BJ (cell line): ENCODE measurements around the gene MGMT. TPM values are rescaled to one million over a fixed set of nuclear protein-coding genes. Genes with fewer than 3 reads are reported as not detected.

Experiments
- CTCF ChIA-PET: fragments of 350-600 bp; formaldehyde crosslinking; extraction: SDS; loops from one replicate; lab custom pipeline; 2021; ENCODE audit warnings: antibody characterized with exemption, inconsistent platforms; lab: Yijun Ruan, JAX
- POLR2A ChIA-PET: fragments of 300-600 bp; sonication (Branson Sonifier 250); formaldehyde crosslinking; extraction: SDS; loops from one replicate; lab custom pipeline; 2021; ENCODE audit warnings: antibody characterized with exemption; lab: Charles Lee
- DNase-seq: peaks from one replicate; pipeline ENCODE4 v3.0.0-alpha.2; 2011; ENCODE audit warnings: low read depth
- H3K27me3 ChIP-seq: 2 replicates; pipeline ENCODE4 v1.6.0; 2011; ENCODE audit warnings: low read length; ENCODE audit not compliant: control insufficient read depth, insufficient read depth
- H3K36me3 ChIP-seq: 2 replicates; pipeline ENCODE4 v1.5.1; 2011; ENCODE audit warnings: low read length; ENCODE audit not compliant: control insufficient read depth, insufficient read depth
- H3K4me3 ChIP-seq: 2 replicates; pipeline ENCODE4 v1.5.1; 2011; ENCODE audit warnings: low read depth, mild to moderate bottlenecking, control low read depth, low read length
- polyA plus RNA-seq: library from polyadenylated mRNA; depleted of rRNA; stranded (reverse); fragments of >200 nt; gene quantifications from 2 replicates; pipeline ENCODE4 v1.2.3, GENCODE V29; 2011
- TF ChIP-seq, protein P1 (sequence below): IDR thresholded peaks from 2 replicates; pipeline ENCODE4 v1.5.1; 2011; ENCODE audit warnings: low read depth, mild to moderate bottlenecking, control low read depth, inconsistent platforms, low read length, moderate library complexity; ENCODE audit not compliant: insufficient read depth

MGMT gene
- polyA plus RNA-seq, 1 experiment, result 21.0 TPM

DNA sequence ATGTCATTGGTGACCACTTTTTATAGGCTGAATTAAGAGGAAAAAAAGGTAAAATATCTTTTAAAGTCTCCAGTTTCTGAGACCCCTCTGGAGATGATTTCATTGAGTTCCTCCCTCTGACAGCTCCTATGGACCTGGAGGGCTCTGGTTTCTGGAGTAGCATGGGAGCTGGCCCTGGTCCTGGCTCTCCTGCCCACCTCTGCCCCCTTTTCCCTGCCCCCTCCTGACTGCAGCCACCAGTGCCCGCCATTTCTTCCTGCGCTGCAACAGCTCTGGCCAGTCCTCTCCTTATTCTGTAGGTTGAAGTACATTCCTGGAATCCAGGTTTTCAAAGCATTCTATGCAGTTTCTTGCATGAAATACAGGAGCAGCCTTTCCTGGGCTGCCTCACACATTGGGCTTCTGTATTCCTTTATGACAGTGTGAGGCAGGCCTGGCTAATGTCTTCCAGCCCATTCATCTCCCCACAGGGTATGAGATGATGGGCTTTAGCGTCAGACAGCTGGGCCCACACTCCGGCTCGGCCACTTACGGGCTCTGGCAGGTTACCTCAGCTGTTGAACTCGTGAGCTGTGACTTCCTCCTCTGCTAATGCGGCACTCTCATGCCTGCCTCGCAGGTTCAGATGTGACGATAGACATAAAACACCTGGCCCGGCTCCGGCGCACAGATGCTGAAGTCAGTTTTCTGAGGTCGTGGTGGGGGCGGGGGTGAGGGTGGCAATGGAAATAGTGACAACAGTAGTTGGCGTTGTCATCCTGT is 101.7 kb downstream of the MGMT start:
- H3K4me3 ChIP-seq, result no peak overlapping the region
- DNase-seq, result no peak
- TF ChIP-seq, protein P1, sequence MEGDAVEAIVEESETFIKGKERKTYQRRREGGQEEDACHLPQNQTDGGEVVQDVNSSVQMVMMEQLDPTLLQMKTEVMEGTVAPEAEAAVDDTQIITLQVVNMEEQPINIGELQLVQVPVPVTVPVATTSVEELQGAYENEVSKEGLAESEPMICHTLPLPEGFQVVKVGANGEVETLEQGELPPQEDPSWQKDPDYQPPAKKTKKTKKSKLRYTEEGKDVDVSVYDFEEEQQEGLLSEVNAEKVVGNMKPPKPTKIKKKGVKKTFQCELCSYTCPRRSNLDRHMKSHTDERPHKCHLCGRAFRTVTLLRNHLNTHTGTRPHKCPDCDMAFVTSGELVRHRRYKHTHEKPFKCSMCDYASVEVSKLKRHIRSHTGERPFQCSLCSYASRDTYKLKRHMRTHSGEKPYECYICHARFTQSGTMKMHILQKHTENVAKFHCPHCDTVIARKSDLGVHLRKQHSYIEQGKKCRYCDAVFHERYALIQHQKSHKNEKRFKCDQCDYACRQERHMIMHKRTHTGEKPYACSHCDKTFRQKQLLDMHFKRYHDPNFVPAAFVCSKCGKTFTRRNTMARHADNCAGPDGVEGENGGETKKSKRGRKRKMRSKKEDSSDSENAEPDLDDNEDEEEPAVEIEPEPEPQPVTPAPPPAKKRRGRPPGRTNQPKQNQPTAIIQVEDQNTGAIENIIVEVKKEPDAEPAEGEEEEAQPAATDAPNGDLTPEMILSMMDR, result no peak
- ChIA-PET CTCF (no interaction called here), POLR2A (no interaction called here)
- H3K27me3 ChIP-seq, result no peaks in the 10 kb centered on the region
- no peaks in the 10 kb centered on the region for H3K36me3 ChIP-seq

DNA sequence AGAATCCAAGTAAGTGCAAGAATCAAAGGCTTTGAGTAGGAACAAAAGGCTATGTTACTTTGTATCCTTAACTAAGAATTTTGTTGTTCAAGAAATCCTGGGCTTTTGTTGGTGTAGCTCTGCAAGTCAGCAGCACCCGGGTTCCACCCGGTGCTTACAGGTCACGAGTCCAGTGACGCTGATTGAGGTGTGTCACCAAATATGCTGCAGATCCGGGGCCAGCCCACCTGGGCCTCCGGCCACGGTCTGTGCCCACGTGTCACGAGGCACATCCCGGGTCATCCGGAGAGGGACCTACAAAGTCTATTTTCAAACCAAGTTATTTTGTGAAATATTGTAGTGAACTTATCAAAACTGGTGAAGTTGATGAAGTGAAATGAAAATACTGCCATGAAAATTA is 103.1 kb downstream of the MGMT start:
- DNase-seq, result no peak
- POLR2A ChIA-PET, result no interaction called here

DNA sequence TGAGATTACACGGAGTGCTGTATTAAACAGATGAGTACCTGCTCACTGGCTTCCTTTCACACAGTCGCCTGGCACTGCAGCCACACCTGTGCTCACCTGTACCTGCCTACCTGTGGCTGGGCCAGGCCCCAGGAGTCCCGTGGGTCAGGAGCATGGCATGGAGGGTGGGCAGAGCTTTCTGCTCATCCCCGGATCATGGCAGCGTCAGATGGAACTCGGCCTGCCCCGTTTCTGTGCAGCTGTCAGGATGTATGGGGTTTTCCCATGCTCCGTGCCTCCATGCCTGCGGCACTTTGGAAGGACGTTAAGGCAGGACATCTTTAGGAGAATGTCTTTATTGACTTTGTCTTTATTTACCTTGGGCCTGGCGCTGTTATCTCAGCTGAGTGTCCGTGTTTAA is 112.2 kb downstream of the MGMT start:
- no peaks in the 10 kb centered on the region for H3K27me3 ChIP-seq

More for the DNA sequence above, 103.1 kb downstream of the MGMT start:
- Histone ChIP-seq H3K36me3 (no peaks in the 10 kb centered on the region), H3K4me3 (no peak overlapping the region), H3K27me3 (no peaks in the 10 kb centered on the region)
- CTCF ChIA-PET, result no interaction called here
- TF ChIP-seq, protein P1, result no peak

DNA sequence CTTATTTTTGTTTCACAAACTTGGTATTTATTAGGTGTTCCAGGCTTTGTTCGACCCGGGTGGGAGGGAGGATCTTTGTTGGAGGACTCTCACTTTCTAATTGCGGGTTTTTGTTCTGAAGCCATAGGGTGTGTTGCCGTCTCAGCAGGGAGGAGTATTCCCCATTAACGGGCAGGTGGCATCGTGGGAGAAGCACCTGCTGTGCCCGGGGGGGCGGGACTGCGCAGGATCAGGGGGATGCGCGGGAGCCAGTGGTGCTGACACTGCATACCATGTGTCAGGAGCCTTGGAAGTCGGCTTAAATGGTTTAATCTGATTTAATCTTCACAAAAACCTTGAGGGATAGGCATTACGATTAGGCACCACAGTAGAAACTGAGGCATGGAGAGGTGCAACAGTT is 113.0 kb downstream of the MGMT start:
- ChIA-PET CTCF (interaction anchor here (0.9 kb wide), 1 partner anchor 13 kb away, joined by 4 read pairs; no protein-coding TSS in a partner anchor), POLR2A (no interaction called here)
- no peaks in the 10 kb centered on the region for H3K27me3 ChIP-seq
- no peaks in the 10 kb centered on the region for H3K36me3 ChIP-seq
- TF ChIP-seq, protein P1, result no peak
- DNase-seq, result no peak
- no peak overlapping the region for H3K4me3 ChIP-seq

More for the DNA sequence above, 112.2 kb downstream of the MGMT start:
- DNase-seq, result no peak
- H3K36me3 ChIP-seq, result no peaks in the 10 kb centered on the region
- ChIA-PET POLR2A (no interaction called here), CTCF (interaction anchor here (0.9 kb wide), 1 partner anchor 12 kb away, joined by 4 read pairs; no protein-coding TSS in a partner anchor)
- TF ChIP-seq, protein P1, result no peak
- no peak overlapping the region for H3K4me3 ChIP-seq

DNA sequence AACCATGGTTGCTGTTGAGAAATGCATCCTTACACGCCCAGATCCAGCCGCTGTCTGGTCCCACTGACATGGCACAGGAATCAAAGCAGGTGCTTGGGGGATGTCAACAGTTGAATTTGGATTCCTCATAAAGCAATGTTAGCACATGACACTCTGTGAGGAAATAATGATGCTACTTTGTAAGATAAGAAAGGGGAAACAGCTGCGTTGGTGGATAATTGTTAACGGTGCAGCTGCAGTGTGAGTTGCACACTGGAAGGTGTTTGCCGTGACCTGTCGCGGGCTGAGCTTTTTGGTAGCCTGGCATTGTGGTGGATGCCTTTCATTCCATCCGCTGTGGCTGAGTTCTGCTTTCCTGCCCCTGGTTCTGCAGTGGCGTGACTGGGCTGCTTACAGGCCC is 113.9 kb downstream of the MGMT start:
- Histone ChIP-seq H3K4me3 (no peak overlapping the region), H3K36me3 (no peaks in the 10 kb centered on the region), H3K27me3 (no peaks in the 10 kb centered on the region)
- POLR2A ChIA-PET, result no interaction called here
- CTCF ChIA-PET, result no interaction called here
- DNase-seq, result no peak
- TF ChIP-seq, protein P1, result no peak
